COLO668 (cell line): Measurements from ENCODE around the gene RTN4IP1.
"Not testable (repeated sequence)": the region's sequence is repeated elsewhere in the genome, so short reads cannot be mapped to it uniquely, and the experiment has no call there.

ENCODE experiments used
- DNase-seq: peaks from one replicate; lab custom pipeline; 2025; ENCODE audit not compliant: unreplicated experiment; lab: John Stamatoyannopoulos, UW

RTN4IP1 gene

GRCh38 chr6:106548926-106549455 is 80.3 kb downstream of the RTN4IP1 start:
- DNase-seq: not testable (repeated sequence)

GRCh38 chr6:106547601-106548453 is 81.5 kb downstream of the RTN4IP1 start:
- no peak for DNase-seq

- peak; percentile 1 for DNase-seq
These were observed 82.4 kb downstream of the RTN4IP1 start for GRCh38 chr6:106546691-106547414.

- no peak for DNase-seq
These were observed 83.0 kb downstream of the RTN4IP1 start for GRCh38 chr6:106546261-106546690.

- no peak for DNase-seq
These were observed 88.4 kb downstream of the RTN4IP1 start for GRCh38 chr6:106540907-106541306.

GRCh38 chr6:106540432-106540831 is 88.9 kb downstream of the RTN4IP1 start:
- no peak for DNase-seq

- no peak for DNase-seq
These were observed 89.4 kb downstream of the RTN4IP1 start for GRCh38 chr6:106539936-106540335.

GRCh38 chr6:106538145-106538544 is 91.2 kb downstream of the RTN4IP1 start:
- DNase-seq: no peak

GRCh38 chr6:106537662-106538061 is 91.6 kb downstream of the RTN4IP1 start:
- no peak for DNase-seq

- DNase-seq: no peak
These were observed 92.4 kb downstream of the RTN4IP1 start for GRCh38 chr6:106536851-106537250.

GRCh38 chr6:106536357-106536756 is 92.9 kb downstream of the RTN4IP1 start:
- no peak for DNase-seq

GRCh38 chr6:106535012-106535411 is 94.3 kb downstream of the RTN4IP1 start:
- no peak for DNase-seq

GRCh38 chr6:106534564-106534982 is 94.7 kb downstream of the RTN4IP1 start:
- no peak for DNase-seq

GRCh38 chr6:106534004-106534403 is 95.3 kb downstream of the RTN4IP1 start:
- no peak for DNase-seq

GRCh38 chr6:106533054-106533453 is 96.2 kb downstream of the RTN4IP1 start:
- no peak for DNase-seq

GRCh38 chr6:106530502-106530901 is 98.8 kb downstream of the RTN4IP1 start:
- DNase-seq: no peak

GRCh38 chr6:106530026-106530425 is 99.3 kb downstream of the RTN4IP1 start:
- no peak for DNase-seq

GRCh38 chr6:106529438-106529837 is 99.9 kb downstream of the RTN4IP1 start:
- DNase-seq: no peak

GRCh38 chr6:106528521-106528920 is 100.8 kb downstream of the RTN4IP1 start:
- no peak for DNase-seq

- DNase-seq: no peak
These were observed 101.3 kb downstream of the RTN4IP1 start for GRCh38 chr6:106527979-106528378.

GRCh38 chr6:106527117-106527516 is 102.2 kb downstream of the RTN4IP1 start:
- DNase-seq: no peak

- no peak for DNase-seq
These were observed 103.4 kb downstream of the RTN4IP1 start for GRCh38 chr6:106525882-106526275.
